Mammary epithelial cell (primary cell): ENCODE results near the gene OGDH.

ENCODE experiments used
- EZH2 ChIP-seq: IDR thresholded peaks from 2 replicates; pipeline ENCODE4 v1.6.1; 2012; ENCODE audit warnings: low read length, inconsistent platforms, borderline replicate concordance
- TF ChIP-seq, protein P1 (sequence below), 2 donors: IDR thresholded peaks in 1 of 2; conservative IDR thresholded peaks in 1 of 2; 2 replicates each; pipeline ENCODE4 v1.5.1; 2011 to 2012; ENCODE audit warnings: inconsistent platforms in 2 of 2, low read length in 2 of 2, mild to moderate bottlenecking in 2 of 2, control low read depth in 1 of 2, low read depth in 1 of 2; ENCODE audit not compliant: insufficient read depth in 1 of 2; ENCODE audit errors: extremely low read depth in 1 of 2

DNA sequence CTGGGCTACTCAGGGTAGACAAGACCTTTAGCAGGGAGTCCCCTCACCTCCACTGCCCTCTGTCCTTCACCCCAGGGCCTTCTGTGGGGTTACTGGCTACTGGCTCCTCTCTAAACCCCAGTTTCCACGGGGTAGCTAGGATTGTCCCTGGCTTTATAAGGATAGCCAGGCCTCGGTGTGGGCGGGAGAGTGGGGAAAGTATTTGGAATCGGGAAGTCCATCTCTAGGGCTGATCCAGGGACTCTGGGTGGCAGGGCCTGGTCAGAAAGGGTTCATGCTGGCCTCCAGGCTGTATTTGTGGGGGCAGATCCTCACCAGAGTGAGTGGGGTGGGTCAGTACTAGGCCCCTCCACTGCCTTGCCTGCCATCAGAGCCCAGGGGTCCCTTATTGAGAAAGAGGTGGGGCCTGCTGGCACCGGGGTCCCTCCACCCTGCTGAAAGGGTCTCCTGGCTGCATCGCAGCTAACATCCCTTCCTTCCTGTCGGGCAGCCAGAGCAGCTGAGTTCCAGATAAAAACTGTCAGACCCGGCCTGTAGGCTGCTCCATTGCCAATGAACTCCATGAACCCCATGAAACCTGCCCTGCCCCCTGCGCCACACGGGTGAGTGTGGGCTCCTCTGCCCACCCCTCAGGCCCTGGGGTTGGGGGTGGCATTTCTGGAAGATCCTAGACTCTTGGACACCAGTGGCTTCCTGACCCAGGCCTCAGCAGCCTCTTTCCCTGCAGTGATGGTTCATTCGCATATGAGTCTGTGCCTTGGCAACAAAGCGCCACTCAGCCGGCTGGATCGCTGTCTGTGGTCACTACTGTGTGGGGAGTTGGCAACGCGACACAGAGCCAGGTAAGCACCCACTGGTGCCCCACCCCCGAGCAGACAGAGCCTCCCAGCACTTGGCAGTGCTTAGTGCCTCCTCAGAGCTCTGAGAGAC is 149.5 kb downstream of the OGDH start:
- TF ChIP-seq, protein P1, sequence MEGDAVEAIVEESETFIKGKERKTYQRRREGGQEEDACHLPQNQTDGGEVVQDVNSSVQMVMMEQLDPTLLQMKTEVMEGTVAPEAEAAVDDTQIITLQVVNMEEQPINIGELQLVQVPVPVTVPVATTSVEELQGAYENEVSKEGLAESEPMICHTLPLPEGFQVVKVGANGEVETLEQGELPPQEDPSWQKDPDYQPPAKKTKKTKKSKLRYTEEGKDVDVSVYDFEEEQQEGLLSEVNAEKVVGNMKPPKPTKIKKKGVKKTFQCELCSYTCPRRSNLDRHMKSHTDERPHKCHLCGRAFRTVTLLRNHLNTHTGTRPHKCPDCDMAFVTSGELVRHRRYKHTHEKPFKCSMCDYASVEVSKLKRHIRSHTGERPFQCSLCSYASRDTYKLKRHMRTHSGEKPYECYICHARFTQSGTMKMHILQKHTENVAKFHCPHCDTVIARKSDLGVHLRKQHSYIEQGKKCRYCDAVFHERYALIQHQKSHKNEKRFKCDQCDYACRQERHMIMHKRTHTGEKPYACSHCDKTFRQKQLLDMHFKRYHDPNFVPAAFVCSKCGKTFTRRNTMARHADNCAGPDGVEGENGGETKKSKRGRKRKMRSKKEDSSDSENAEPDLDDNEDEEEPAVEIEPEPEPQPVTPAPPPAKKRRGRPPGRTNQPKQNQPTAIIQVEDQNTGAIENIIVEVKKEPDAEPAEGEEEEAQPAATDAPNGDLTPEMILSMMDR (conservative IDR thresholded peaks at IDR 0.05 in 1 of 2, IDR thresholded peaks at IDR 0.05 in 1 of 2; ENCODE audit: extremely low read depth in 1 of 2, insufficient read depth in 1 of 2, low read depth in 1 of 2, low read length in 2 of 2) = no peak
- no peak for TF ChIP-seq EZH2
